HepG2 (cell line): ENCODE results near the gene ZNF248. TPM values are rescaled to one million over a fixed set of nuclear protein-coding genes. Genes with fewer than 3 reads are reported as not detected.
"Not testable (repeated sequence)": the region's sequence is repeated elsewhere in the genome, so short reads cannot be mapped to it uniquely, and the experiment has no call there.

Experiments
- ATAC-seq: fragments of 200-7000 bp; cut with Tn5 transposase; 3 replicates; pipeline ENCODE4 v1.9.1; 2020; ENCODE audit warnings: mild to moderate bottlenecking, moderate library complexity
- BruUV-seq: library from RNA; stranded (reverse); fragments of 400-500 nt; replicated peaks from 2 replicates; lab custom pipeline; 2021; lab: Mats Ljungman, UMichigan
- CTCF ChIA-PET: fragments of 300-600 bp; formaldehyde crosslinking; extraction: SDS; loops from one replicate; lab custom pipeline; 2021; ENCODE audit warnings: low total read pairs, inconsistent platforms, low intra/inter-chr PET ratio; lab: Yijun Ruan, JAX
- POLR2A ChIA-PET: fragments of 350-600 bp; sonication (Branson Sonifier 250); formaldehyde crosslinking; loops from one replicate; lab custom pipeline; 2020; ENCODE audit warnings: antibody characterized with exemption, inconsistent platforms; lab: Yijun Ruan, JAX
- DNase-seq: peaks from one replicate; pipeline ENCODE4 v3.0.0-alpha.2; 2015; ENCODE audit warnings: low spot score
- FAIRE-seq: peaks from 3 replicates; lab custom pipeline; 2011; peaks lifted over from hg19 to GRCh38; lab: Jason Lieb, UNC
- H2AFZ ChIP-seq: one replicate; pipeline ENCODE4 v1.6.1; 2011; ENCODE audit warnings: low read length, inconsistent platforms
- H3K27ac ChIP-seq: fragments of 300-600 bp; 3 replicates; pipeline ENCODE4 v1.8.0; 2011; ENCODE audit warnings: mixed run types, mild to moderate bottlenecking, mixed read lengths, low read length, inconsistent platforms; ENCODE audit not compliant: insufficient read depth; ENCODE audit errors: extremely low read length
- H3K27me3 ChIP-seq, 2 experiments: fragments of 200-600 bp in 1 of 2; 2 replicates in 1 of 2; 3 replicates in 1 of 2; pipeline versions ENCODE4 v1.6.0 to v1.8.0; 2011; ENCODE audit warnings: low read length in 2 of 2, mild to moderate bottlenecking in 2 of 2, moderate library complexity in 2 of 2, inconsistent platforms in 1 of 2; ENCODE audit not compliant: insufficient read depth in 2 of 2, control insufficient read depth in 1 of 2
- H3K36me3 ChIP-seq, 2 experiments: fragments of 200-600 bp in 1 of 2; replicated peaks in 1 of 2; 2 replicates in 1 of 2; 3 replicates in 1 of 2; pipeline versions ENCODE4 v1.5.1 to v1.8.0; 2011; ENCODE audit warnings: low read length in 2 of 2, inconsistent platforms in 1 of 2; ENCODE audit not compliant: insufficient read depth in 2 of 2, control insufficient read depth in 1 of 2
- H3K4me1 ChIP-seq: 2 replicates; pipeline ENCODE4 v1.5.1; 2012; ENCODE audit warnings: low read length, inconsistent platforms; ENCODE audit not compliant: insufficient read depth
- H3K4me2 ChIP-seq: 2 replicates; pipeline ENCODE4 v1.6.0; 2011; ENCODE audit warnings: low read depth, low read length, inconsistent platforms
- H3K4me3 ChIP-seq, 3 experiments: fragments of 200-600 bp in 1 of 3; sonication (generic), shearing (Covaris generic) in 1 of 3; replicated peaks in 1 of 3; 2 replicates each; pipeline ENCODE4 v1.5.1; 2011 to 2016; ENCODE audit warnings: low read length in 3 of 3, inconsistent platforms in 2 of 3, low read depth in 2 of 3, mild to moderate bottlenecking in 2 of 3, control low read depth in 1 of 3, mixed read lengths in 1 of 3; ENCODE audit not compliant: insufficient read depth in 1 of 3
- H3K79me2 ChIP-seq: one replicate; pipeline ENCODE4 v1.6.1; 2011; ENCODE audit warnings: low read length, inconsistent platforms; ENCODE audit not compliant: insufficient read depth
- H3K9ac ChIP-seq: 2 replicates; pipeline ENCODE4 v1.6.0; 2011; ENCODE audit warnings: mild to moderate bottlenecking, low read depth, low read length, inconsistent platforms; ENCODE audit not compliant: insufficient read depth
- H3K9me3 ChIP-seq: 2 replicates; pipeline ENCODE4 v1.5.1; 2012; ENCODE audit warnings: mild to moderate bottlenecking, low read length
- H4K20me1 ChIP-seq: 2 replicates; pipeline ENCODE4 v1.6.0; 2011; ENCODE audit warnings: inconsistent platforms, mild to moderate bottlenecking, low read length, moderate library complexity; ENCODE audit not compliant: insufficient read depth
- FOXA3 ChIP-seq: IDR thresholded peaks from 2 replicates; pipeline ENCODE4 v1.6.1; 2016; ENCODE audit warnings: missing genetic modification reagents, missing compliant biosample characterization
- LCORL ChIP-seq, 2 experiments: fragments of 450-650 bp in 1 of 2; sonication (generic) in 1 of 2; formaldehyde crosslinking in 1 of 2; IDR thresholded peaks; 2 replicates each; pipeline versions ENCODE4 v1.5.0 to v1.6.1; 2017 to 2020; ENCODE audit warnings: antibody characterized with exemption in 1 of 2, missing genetic modification reagents in 1 of 2
- MAFK ChIP-seq, 2 experiments: IDR thresholded peaks in 1 of 2; conservative IDR thresholded peaks in 1 of 2; 2 replicates each; pipeline ENCODE4 v1.6.1; 2011; ENCODE audit warnings: improper control_type of control experiment in 2 of 2, low read length in 2 of 2
- MATR3 ChIP-seq: sonication (generic); formaldehyde crosslinking; IDR thresholded peaks from 2 replicates; pipeline ENCODE4 v1.4.0; 2020; ENCODE audit warnings: missing genetic modification reagents
- MZF1 ChIP-seq: sonication (generic); formaldehyde crosslinking; IDR thresholded peaks from 2 replicates; pipeline ENCODE4 v1.8.1; 2023; ENCODE audit warnings: mild to moderate bottlenecking, missing genetic modification reagents, borderline replicate concordance
- SMARCE1 ChIP-seq: fragments of 450-650 bp; IDR thresholded peaks from 2 replicates; pipeline ENCODE4 v1.6.1; 2017; ENCODE audit warnings: borderline replicate concordance
- ZNF296 ChIP-seq: sonication (generic); formaldehyde crosslinking; conservative IDR thresholded peaks from 2 replicates; pipeline ENCODE4 v1.5.0; 2020; ENCODE audit warnings: mild to moderate bottlenecking, missing genetic modification reagents
- ZNF367 ChIP-seq: sonication (generic); formaldehyde crosslinking; IDR thresholded peaks from 2 replicates; pipeline ENCODE4 v1.4.0; 2020; ENCODE audit warnings: missing genetic modification reagents, borderline replicate concordance
- ZNF549 ChIP-seq: sonication (generic); formaldehyde crosslinking; IDR thresholded peaks from 2 replicates; pipeline ENCODE4 v1.5.0; 2020; ENCODE audit warnings: missing genetic modification reagents
- ZNF749 ChIP-seq: sonication (generic); formaldehyde crosslinking; IDR thresholded peaks from 2 replicates; pipeline ENCODE4 v1.8.0; 2022; ENCODE audit warnings: mild to moderate bottlenecking, missing genetic modification reagents, moderate library complexity, borderline replicate concordance
- WGBS: methylation state at CpG from one replicate; pipeline ENCODE4 v1.1.6; 2017; ENCODE audit warnings: low lambda C conversion rate; 5-methylcytosine and 5-hydroxymethylcytosine counted together
- in situ Hi-C: cut with HindIII; loops from 2 replicates; pipeline ENCODE4 v1.10.0; 2017; ENCODE audit warnings: low pct_unique_long_range_greater_than_20kb; ENCODE audit not compliant: extremely low pct_ligation_motif_present
- intact Hi-C: fragments of 100-400 bp; cut with micrococcal nuclease; formaldehyde crosslinking; loops from one replicate; pipeline ENCODE4 v1.10.0; 2022; ENCODE audit not compliant: unreplicated experiment
- polyA plus RNA-seq, 8 experiments: library from polyadenylated mRNA; depleted of rRNA in 3 of 8; stranded (reverse) in 7 of 8; unstranded in 1 of 8; fragments of >200 nt; fragmentation: Illumina TruSeq in 4 of 8; extraction: Trizol in 4 of 8; gene quantifications; 2 replicates each; pipeline versions ENCODE4 v1.2.1 to v1.2.3, GENCODE V29; 2011 to 2016; ENCODE audit warnings: low read depth in 4 of 8, missing spikeins in 1 of 8, mixed read lengths in 1 of 8; ENCODE audit not compliant: insufficient read depth in 1 of 8
- total RNA-seq, 5 experiments: library from RNA; depleted of rRNA; stranded (reverse); fragments of >200 nt; fragmentation: Illumina TruSeq; extraction: Trizol; gene quantifications; 2 replicates each; pipeline ENCODE4 v1.2.3, GENCODE V29; 2016; ENCODE audit warnings: low read depth in 1 of 5
- TF ChIP-seq, protein P1 (sequence below): sonication (generic); formaldehyde crosslinking; IDR thresholded peaks from 2 replicates; pipeline ENCODE4 v1.4.0; 2020; ENCODE audit warnings: missing genetic modification reagents
- TF ChIP-seq, protein P2 (sequence below): sonication (generic); formaldehyde crosslinking; conservative IDR thresholded peaks from 2 replicates; pipeline ENCODE4 v1.4.0; 2020; ENCODE audit warnings: mild to moderate bottlenecking, missing genetic modification reagents, moderate library complexity

The ZNF248 gene
- total and polyA plus RNA-seq, 2 of the 13 experiments (the other 11 are each of a cell fraction or from before 2014, with no cell fraction given): 12.8 to 13.3 TPM

DNA sequence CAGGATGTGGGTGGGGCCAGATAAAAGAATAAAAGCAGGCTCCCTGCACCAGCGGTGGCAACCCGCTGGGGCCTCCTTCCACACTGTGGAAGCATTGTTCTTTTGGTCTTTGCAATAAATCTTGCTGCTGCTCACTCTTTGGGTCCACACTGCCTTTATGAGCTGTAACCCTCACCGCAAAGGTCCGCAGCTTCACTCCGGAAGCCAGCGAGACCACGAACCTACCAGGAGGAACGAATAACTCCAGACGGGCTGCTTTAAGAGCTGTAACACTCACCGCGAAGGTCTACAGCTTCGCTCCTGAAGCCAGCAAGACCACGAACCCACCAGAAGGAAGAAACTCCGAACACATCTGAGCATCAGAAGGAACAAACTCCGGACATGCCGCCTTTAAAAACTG lies 119.2 kb downstream of the ZNF248 start:
- H3K9ac ChIP-seq, FAIRE-seq, CTCF ChIA-PET, H4K20me1 ChIP-seq, H3K27me3 ChIP-seq, H3K9me3 ChIP-seq, intact Hi-C loops, POLR2A ChIA-PET, H3K79me2 ChIP-seq, BruUV-seq, H3K36me3 ChIP-seq, H3K27ac ChIP-seq, ATAC-seq, H2AFZ ChIP-seq, H3K4me2 ChIP-seq, in situ Hi-C loops, DNase-seq, H3K4me3 ChIP-seq: not testable (repeated sequence)
- 72% methylated on average over 16 of the region's 16 CpGs for WGBS
- peaks cover 17% of the 10 kb centered on the region for H3K4me1 ChIP-seq

DNA sequence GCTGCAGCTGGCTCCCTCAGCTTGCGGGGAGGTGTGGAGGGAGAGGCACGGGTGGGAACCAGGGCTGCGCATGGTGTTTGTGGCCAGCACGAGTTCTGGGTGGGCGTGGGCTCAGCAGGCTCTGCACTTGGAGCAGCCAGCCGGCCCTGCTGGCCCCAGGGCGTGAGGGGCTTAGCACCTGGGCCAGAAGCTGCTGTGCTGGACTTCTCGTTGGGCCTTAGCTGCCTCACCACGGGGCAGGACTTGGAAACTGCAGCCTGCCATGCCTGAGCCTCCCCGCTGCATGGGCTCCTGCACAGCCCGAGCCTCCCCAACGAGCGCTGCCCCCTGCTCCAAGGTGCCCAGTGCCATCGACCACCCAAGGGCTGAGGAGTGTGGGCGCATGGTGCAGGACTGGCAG lies 120.1 kb downstream of the ZNF248 start:
- H3K4me2 ChIP-seq: no peak overlapping the region
- no peaks in the 10 kb centered on the region for H3K36me3 ChIP-seq
- no peaks in the 10 kb centered on the region for H3K27me3 ChIP-seq
- DNase-seq: no peak
- WGBS: 63% methylated on average over 6 of the region's 15 CpGs
- no peak overlapping the region for H3K4me3 ChIP-seq
- no peaks in the 10 kb centered on the region for H4K20me1 ChIP-seq
- in situ Hi-C loops (no loop called here), intact Hi-C loops (no loop called here)
- ChIA-PET CTCF (no interaction called here), POLR2A (no interaction called here)
- peaks cover 17% of the 10 kb centered on the region for H3K4me1 ChIP-seq
- no TSS peak for BruUV-seq
- H3K27ac ChIP-seq: no peak overlapping the region
- FAIRE-seq: no peak
- no peak overlapping the region for H3K9ac ChIP-seq
- no peaks in the 10 kb centered on the region for H3K9me3 ChIP-seq
- ATAC-seq: no peak
- H2AFZ ChIP-seq: no peak overlapping the region
- H3K79me2 ChIP-seq: no peaks in the 10 kb centered on the region
- no peak for TF ChIP-seq ZNF296 (CRISPR knock-in tag)
- TF ChIP-seq, protein P1, sequence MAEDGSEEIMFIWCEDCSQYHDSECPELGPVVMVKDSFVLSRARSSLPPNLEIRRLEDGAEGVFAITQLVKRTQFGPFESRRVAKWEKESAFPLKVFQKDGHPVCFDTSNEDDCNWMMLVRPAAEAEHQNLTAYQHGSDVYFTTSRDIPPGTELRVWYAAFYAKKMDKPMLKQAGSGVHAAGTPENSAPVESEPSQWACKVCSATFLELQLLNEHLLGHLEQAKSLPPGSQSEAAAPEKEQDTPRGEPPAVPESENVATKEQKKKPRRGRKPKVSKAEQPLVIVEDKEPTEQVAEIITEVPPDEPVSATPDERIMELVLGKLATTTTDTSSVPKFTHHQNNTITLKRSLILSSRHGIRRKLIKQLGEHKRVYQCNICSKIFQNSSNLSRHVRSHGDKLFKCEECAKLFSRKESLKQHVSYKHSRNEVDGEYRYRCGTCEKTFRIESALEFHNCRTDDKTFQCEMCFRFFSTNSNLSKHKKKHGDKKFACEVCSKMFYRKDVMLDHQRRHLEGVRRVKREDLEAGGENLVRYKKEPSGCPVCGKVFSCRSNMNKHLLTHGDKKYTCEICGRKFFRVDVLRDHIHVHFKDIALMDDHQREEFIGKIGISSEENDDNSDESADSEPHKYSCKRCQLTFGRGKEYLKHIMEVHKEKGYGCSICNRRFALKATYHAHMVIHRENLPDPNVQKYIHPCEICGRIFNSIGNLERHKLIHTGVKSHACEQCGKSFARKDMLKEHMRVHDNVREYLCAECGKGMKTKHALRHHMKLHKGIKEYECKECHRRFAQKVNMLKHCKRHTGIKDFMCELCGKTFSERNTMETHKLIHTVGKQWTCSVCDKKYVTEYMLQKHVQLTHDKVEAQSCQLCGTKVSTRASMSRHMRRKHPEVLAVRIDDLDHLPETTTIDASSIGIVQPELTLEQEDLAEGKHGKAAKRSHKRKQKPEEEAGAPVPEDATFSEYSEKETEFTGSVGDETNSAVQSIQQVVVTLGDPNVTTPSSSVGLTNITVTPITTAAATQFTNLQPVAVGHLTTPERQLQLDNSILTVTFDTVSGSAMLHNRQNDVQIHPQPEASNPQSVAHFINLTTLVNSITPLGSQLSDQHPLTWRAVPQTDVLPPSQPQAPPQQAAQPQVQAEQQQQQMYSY: no peak
- TF ChIP-seq, protein P2, sequence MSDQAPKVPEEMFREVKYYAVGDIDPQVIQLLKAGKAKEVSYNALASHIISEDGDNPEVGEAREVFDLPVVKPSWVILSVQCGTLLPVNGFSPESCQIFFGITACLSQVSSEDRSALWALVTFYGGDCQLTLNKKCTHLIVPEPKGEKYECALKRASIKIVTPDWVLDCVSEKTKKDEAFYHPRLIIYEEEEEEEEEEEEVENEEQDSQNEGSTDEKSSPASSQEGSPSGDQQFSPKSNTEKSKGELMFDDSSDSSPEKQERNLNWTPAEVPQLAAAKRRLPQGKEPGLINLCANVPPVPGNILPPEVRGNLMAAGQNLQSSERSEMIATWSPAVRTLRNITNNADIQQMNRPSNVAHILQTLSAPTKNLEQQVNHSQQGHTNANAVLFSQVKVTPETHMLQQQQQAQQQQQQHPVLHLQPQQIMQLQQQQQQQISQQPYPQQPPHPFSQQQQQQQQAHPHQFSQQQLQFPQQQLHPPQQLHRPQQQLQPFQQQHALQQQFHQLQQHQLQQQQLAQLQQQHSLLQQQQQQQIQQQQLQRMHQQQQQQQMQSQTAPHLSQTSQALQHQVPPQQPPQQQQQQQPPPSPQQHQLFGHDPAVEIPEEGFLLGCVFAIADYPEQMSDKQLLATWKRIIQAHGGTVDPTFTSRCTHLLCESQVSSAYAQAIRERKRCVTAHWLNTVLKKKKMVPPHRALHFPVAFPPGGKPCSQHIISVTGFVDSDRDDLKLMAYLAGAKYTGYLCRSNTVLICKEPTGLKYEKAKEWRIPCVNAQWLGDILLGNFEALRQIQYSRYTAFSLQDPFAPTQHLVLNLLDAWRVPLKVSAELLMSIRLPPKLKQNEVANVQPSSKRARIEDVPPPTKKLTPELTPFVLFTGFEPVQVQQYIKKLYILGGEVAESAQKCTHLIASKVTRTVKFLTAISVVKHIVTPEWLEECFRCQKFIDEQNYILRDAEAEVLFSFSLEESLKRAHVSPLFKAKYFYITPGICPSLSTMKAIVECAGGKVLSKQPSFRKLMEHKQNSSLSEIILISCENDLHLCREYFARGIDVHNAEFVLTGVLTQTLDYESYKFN (CRISPR knock-in tag): no peak
- TF ChIP-seq ZNF549 (CRISPR knock-in tag): no peak
- TF ChIP-seq ZNF749 (CRISPR knock-in tag): no peak
- no peak for TF ChIP-seq FOXA3 (CRISPR knock-in tag)
- no peak for TF ChIP-seq MAFK (conservative IDR thresholded peaks at IDR 0.05 in 1 of 2, IDR thresholded peaks at IDR 0.05 in 1 of 2; ENCODE audit: low read length in 2 of 2)
- TF ChIP-seq LCORL (IDR thresholded peaks at IDR 0.05): no peak
- TF ChIP-seq LCORL (CRISPR knock-in tag; IDR thresholded peaks at IDR 0.05): no peak
- TF ChIP-seq SMARCE1: no peak
- no peak for TF ChIP-seq MATR3 (CRISPR knock-in tag)
- TF ChIP-seq MZF1 (CRISPR knock-in tag): no peak
- TF ChIP-seq ZNF367: no peak
